Central memory CD4-positive, alpha-beta T cell (primary cell): Measurements from ENCODE around the gene ABCA6.

Experiments used
- DNase-seq: peaks from one replicate; pipeline ENCODE4 v3.0.0; 2022

ABCA6 gene

DNA sequence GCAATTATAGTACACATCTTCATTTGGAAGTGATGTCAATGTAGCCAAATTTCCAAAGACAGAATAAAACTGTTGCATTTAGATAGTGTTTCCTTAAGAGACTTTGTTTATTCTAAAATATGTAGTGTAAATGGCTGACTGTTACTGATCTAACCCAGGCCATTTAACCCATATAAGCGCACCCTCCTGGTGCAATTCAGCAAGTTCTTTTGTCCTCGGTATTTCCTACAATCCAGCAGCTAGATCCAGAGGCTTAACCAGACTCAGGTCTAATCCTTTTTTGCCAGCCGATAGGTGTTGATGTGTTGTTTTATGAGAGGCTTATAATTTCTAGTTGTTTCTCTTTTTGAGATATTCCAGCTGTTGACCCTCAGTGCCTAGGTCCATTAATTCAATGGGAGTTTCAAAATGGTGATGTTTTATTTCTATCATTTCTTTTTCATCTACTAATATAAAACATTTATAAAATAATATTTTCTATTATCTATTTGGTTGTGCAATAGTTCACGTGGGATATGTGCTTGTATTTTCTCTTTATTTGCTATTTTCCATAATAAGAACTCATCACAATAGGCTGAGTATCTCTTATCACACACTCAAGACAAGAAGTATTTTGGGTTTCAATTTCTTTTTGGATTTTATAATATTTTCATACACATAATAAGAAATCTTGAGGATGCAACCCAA, 95.4 kb downstream of the ABCA6 start:
- DNase-seq, result no peak

DNA sequence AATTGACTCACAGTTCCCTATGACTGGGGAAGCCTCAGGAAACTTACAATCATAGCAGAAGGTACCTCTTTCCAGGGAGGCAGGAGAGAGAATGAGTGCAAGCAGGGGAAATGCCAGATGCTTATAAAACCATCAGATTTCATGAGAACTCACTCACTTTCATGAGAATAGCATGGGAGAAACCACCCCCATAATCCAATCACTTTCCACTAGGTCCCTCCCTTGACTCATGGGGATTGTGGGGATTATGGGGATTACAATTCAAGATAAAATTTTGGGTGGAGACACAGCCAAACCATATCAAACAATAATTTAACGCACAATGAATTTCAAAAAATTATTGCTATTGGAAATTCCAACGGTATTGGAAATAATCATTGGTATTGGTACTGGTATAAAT, 96.0 kb downstream of the ABCA6 start:
- DNase-seq, result no peak

DNA sequence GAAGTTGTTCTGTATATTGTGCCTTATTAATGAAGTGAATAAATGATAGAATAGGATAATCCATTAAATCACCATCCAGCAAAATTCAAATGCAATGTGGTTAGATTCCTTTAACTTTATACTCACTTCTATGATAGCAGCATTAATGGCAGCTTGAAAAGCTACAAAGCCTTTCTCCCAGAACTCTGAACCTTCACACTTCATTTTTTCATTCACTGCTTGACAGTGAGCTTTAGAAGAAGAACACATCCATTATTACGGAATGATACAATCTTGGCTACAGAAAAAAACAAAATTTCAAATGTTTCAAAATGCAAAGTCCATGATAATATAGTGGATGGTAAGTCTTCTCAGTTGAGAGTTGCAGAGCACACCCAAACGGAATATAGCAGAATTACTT, 97.3 kb downstream of the ABCA6 start:
- no peak for DNase-seq

DNA sequence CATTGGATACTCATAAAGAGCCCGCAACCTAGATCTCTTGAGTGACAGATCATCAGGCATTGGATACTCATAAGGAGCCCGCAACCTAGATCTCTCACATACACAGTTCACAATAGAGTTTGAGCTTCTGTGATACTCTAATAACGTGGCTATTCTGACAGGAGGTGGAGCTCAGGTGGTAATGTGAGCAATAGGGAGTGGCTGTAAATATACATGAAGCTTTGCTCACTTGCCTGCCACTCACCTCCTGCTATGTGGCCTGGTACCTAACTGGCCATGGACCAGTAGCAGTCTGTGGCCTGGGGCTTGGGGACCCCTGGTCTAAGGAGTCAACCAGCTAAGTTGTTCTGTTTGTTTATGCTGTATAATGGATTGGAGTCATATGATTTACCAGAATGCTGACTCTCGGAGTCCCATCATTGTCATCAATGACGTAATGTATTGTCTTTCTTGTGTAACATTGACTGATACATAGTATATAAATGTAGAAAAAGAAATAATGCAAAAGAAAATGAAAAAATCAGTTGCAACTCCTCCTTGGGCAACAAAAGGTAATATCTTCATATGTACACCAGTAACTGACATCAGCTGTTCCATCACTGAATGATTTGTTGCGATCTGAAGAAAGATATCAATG, 98.5 kb downstream of the ABCA6 start:
- no peak for DNase-seq

DNA sequence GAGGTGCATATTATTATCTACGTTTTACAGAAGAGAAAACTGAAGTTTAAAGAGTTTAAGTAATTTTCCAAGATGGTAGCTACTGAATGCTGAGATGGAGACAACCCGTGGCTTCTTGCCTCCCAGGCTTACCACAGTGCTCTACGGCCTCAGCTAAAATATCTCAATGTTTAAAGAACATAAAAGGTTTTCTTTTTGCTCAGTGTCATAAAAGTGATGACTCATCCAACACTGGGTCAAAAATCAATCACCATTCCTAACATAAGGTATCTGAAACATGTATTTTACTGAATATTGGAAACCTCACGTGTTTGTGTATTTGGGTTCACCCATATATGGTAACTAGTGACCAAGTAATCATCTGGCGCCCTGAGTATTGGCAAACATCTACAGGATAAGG, 99.4 kb downstream of the ABCA6 start:
- no peak for DNase-seq

DNA sequence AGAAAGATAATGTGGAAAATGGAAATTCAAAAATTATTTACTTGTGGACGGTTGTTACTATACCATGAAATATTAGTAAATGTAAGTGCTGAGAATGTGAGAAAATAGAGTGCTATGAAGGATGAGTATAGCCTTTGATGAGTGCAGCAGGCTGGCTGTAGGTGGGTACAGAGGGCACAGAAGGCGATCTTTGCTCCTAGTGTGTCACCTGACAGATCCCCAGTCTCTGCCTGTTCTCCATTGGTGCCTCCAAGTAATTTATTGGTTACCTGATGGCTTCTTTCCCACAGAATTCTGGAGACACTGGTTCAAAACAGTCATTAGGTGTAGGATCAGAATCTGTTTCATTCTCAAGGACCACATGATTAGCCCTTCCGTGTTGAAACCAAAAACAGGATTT, 109.9 kb downstream of the ABCA6 start:
- no peak for DNase-seq

DNA sequence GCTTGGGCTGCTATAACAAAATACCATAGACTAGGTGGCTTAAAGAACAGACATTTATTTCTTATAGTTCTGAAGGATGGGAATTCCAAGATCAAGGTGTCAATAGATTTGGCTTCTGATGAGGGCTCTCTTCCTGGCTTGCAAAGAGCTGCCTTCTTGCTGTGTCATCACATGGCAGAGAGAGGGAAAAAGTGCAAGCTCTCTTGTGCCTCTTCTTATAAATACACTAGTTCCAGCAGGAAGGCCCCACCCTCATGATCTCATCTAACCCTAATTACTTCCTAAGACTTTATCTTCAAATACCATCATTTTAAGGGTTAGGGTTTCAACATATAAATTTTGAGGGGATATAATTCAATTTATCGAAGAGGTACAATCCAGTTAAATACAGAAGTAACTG, 111.5 kb downstream of the ABCA6 start:
- no peak for DNase-seq
